HK-2 (cell line): Measurements from ENCODE around the gene MCL1.

ENCODE experiments used
- DNase-seq: peaks from one replicate; pipeline ENCODE4 v3.0.0-alpha.2; 2018; ENCODE audit not compliant: unreplicated experiment

The MCL1 gene

GRCh38 chr1:150557813-150558212 is 21.6 kb downstream of the MCL1 start:
- no peak for DNase-seq

DNA sequence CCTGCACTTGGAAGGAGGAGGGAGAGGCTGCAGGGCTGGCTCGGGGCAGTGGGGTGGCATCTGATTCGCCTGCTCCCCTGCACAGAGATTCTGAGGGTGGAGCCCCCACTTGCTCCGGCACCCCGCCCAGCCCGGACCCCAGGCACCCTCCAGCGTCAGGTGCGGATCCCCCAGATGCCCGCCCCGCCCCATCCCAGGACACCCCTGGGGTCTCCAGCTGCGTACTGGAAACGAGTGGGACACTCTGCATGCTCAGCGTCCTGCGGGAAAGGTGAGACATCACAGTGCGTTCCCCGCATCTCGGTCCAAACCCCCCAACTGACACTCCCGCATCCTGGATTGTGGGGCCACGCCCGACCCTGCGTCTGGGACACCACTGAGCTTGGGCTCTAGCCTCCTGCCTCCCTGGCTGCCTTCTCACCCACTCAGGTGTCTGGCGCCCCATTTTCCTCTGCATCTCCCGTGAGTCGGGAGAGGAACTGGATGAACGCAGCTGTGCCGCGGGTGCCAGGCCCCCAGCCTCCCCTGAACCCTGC is 22.3 kb downstream of the MCL1 start:
- DNase-seq, result no peak

- DNase-seq, result no peak
These were observed 23.2 kb downstream of the MCL1 start for GRCh38 chr1:150555971-150556865.

DNA sequence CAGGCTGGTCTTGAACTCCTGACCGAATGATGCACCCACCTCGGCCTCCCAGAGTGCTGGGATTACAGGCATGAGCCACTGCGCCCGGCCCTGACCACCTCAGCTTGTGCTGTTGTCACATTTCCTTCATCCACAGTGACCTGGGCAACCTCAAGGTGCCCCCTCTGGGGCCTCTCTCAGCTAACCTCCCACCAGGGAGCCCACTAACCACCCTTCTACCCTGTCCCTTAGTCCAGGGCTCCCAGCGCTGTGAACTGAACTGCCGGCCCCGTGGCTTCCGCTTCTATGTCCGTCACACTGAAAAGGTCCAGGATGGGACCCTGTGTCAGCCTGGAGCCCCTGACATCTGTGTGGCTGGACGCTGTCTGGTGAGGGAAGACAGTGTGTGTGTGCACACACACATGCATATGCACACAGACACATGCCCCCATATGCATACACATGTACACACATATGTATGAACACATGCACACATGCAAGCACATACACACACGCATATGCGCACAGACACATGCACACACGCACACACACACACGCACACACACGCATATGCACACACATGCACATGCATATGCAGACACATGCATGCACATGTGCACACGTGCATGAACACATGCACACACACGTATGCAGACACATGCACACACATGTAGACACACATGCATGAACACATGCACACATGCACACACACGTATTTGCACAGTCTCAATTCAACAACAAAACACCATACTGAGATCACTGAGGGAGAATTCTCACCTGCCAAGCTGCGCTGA is 24.0 kb downstream of the MCL1 start:
- DNase-seq, result no peak

DNA sequence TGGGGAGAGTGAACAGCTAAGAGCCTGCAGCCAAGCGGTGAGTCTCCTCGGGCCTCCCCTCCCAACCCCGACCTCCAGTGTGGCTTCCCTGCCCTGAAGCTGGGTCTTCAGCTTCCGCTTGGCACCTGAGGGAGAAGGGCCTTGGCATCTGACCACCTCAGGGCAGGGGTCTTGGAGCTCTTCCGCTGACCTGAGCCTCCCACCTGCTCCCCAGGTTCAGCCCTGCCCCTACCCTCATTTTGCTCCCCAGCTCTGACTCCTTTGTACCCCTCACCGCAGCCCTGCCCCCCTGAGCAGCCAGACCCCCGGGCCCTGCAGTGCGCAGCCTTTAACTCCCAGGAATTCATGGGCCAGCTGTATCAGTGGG is 25.3 kb downstream of the MCL1 start:
- DNase-seq, result no peak

GRCh38 chr1:150553392-150554085 is 25.9 kb downstream of the MCL1 start:
- no peak for DNase-seq

GRCh38 chr1:150552911-150553289 is 26.5 kb downstream of the MCL1 start:
- DNase-seq, result no peak

- DNase-seq, result no peak
These were observed 27.1 kb downstream of the MCL1 start for GRCh38 chr1:150552128-150552910.

GRCh38 chr1:150551784-150552127 is 27.7 kb downstream of the MCL1 start:
- no peak for DNase-seq

- DNase-seq, result no peak
These were observed 28.2 kb downstream of the MCL1 start for GRCh38 chr1:150551051-150551783.

DNA sequence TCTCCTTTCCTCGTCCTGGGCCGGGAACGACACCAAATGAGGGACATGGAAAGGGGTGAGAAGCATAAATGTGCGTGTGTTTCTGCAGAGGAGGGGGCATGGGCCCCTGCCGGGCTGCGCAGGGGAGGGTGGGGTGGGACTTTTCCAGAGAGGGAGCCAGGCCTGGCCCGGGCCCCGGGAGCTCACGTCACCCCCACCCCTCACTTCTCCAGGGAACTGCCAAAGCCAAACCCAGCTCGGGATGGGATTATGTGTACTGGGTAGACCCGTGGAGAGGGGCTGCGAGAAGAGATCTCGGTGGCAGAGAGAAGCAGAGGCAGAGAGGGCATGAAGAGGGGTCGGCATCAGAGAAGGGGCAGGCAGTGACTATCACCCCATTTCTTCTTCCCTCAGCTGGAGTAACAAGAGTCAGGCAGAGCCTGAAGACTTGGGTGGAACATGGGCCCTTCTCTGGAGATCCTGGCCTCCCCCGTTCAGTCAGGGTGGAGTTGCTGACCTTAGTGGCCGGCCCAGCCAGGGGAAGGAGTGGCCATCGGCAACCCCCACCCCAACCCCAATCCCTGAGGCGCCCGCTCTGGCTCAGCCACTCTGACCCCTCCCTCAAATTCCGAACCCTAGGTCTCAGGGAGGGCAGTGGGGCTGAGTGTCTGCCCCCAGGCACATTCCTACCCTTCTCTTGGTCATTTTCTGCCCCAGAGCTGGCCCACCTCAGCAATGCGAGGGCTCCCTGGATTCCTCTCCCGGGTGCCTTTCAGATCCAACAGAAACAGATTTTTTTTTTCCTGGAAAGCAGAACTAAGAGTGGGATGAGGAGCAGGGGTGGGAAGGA is 29.0 kb downstream of the MCL1 start:
- DNase-seq, result no peak

DNA sequence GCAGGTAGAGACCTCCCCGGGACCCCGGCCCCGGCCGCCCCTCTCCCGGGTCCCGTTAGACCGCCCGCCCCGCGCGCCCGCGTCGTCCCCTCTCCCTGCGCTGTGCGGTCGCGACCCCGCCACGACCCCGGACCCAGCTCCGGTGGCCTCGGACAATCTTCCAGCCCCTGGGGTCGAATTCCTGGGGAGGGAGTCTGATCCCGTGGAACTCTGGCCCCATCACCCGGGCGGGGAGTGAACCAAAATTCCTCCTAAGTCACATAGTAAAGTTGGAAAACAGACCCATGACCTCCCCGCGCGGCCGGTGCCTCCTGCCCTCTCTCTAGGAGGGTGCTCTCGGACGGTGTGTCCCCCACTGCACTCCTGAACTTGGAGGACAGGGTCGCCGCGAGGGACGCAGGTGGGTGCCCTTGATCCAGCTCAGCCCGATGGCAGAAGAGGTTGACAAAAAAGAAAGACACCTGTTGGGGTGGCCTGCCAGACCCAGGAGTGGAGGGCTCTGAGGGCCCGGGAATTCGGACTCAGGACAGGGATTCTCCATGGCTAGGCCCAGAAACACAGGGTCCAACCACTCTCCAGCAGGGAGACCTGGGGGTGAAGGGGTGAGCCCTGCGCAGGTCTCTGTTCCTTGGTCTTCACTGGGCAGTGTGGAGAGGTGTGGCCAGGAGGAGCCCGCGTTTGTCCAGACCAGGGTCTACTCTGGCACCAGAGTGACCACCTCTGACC is 29.8 kb downstream of the MCL1 start:
- no peak for DNase-seq

DNA sequence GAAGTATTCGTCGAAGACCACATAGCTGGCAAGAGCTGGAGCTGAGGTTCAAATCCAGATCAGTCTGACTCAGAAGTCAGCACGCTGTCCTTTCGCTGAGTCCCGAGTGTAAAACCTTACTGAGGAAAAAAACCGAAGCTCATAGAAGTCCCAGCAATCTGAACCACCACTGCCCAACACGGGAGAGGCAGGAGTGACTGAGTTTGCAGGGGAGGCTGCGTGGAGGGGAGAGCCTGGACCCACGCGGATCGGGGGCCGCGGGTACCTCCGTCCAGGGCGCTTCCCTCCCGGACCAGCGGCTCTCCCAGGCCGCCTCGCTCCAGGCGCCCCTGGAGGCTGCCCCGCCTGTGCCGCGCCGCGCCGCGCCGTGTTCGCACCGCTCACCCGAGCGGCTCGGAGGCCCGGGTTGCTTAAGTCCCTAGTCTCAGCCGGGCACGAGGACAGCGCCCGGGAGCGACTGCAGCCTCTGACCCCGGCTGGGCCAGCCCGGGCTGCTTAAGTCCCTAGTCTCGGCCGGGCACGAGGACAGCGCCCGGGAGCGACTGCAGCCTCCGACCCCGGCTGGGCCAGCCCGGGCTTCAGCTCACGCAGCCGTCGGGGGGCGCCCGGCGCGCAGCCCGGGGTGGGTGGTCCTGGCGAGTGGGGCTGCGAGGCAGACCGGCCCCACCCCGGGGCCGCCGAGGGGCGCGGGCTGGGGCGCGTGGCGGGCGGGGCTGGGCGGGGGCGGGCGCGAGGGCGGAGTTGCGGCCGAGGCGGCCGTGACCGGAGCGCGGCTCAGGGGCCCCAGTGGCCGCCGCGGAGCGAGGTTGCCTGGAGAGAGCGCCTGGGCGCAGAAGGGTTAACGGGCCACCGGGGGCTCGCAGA is 30.5 kb downstream of the MCL1 start, which contains the start of gene ADAMTSL4:
Gene ADAMTSL4 (plus strand): TSS at position 777 of the 864 bp plus-strand sequence. CDS start 2,881 bp downstream, outside the sequence.
- DNase-seq, result peak; percentile 74

DNA sequence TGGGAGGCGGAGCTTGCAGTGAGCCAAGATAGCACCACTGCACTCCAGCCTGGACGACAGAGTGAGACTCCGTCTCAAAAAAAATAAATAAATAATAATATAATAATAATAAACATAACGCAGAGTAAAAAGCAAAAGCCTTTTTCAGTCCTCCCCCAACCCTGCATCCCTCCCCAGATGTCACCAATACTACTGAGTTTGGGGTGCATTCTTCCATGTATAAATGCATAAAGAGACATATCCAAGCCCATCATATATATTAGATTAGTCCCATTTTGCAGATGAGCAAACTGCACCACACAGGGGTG is 31.1 kb downstream of the MCL1 start:
- DNase-seq, result no peak

GRCh38 chr1:150546294-150546937 is 33.0 kb downstream of the MCL1 start:
- no peak for DNase-seq

- no peak for DNase-seq
These were observed 33.9 kb downstream of the MCL1 start for GRCh38 chr1:150545486-150546032.

- DNase-seq, result no peak
These were observed 35.2 kb downstream of the MCL1 start for GRCh38 chr1:150544204-150544603.
